ENCODE data around the gene FSTL1. TPM values are rescaled to one million over a fixed set of nuclear protein-coding genes. Genes with fewer than 3 reads are reported as not detected.

FSTL1 gene
- polyA plus RNA-seq, 1 of the 3 experiments (the other 2 are of a cell fraction), result 329 TPM

DNA sequence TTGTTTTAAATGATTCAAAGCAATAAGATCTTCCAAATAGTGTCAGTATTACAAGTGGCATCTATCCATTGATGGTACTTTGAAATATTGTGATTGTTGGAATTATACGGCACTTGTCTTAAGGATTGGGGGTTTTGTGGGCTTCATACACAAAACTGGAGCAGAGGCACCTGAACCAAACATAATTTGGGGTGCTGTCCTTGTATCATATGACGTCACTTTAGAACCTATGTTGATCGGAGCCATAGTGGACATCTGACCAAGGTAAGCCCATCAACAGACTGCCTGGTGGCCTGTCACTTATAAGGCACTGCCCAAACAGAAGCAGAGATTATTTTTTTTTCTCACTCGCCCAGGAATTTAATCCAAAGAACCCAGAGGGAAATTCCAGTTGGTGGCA is 98.8 kb downstream of the FSTL1 start:
- H3K27ac ChIP-seq (ENCODE audit: low read depth in 2 of 2, low read length in 1 of 2), result no peak overlapping the region
- DNase-seq, result no peak
- peaks cover 0 to under 1% of the 10 kb centered on the region in 2 experiments for H3K36me3 ChIP-seq (replicated peaks in 1 of 2; ENCODE audit: control insufficient read depth in 1 of 2, insufficient read depth in 2 of 2, low read length in 1 of 2)
- H3K4me1 ChIP-seq (ENCODE audit: control insufficient read depth in 1 of 2, insufficient read depth in 2 of 2, low read depth in 1 of 2, low read length in 1 of 2), result peaks cover 6 to 12% of the 10 kb centered on the region in 2 experiments; a peak in 3 of 4 replicates
- no peak overlapping the region for H3K4me3 ChIP-seq (ENCODE audit: low read depth in 2 of 2, low read length in 1 of 2)
- peaks cover 13% of the 10 kb centered on the region for H3F3A ChIP-seq (replicated peaks; ENCODE audit: insufficient read depth)
- peaks cover 8% of the 10 kb centered on the region for H4K20me1 ChIP-seq (ENCODE audit: insufficient read depth)
- no peak overlapping the region for H3K4me2 ChIP-seq
- ChIA-PET POLR2A (no interaction called here), CTCF (interaction anchor here (1.3 to 2.0 kb wide), 2 partner anchors 207 to 443 kb away, joined by 3 to 7 read pairs; no protein-coding TSS in a partner anchor)
- no peaks in the 10 kb centered on the region for H3K9me2 ChIP-seq
- H3K79me2 ChIP-seq (ENCODE audit: insufficient read depth), result peaks cover 19% of the 10 kb centered on the region
- TF ChIP-seq POLR2AphosphoS5 (IDR thresholded peaks at IDR 0.05; ENCODE audit: low read depth, low read length), result no peak
- no peak for TF ChIP-seq FOXM1 (IDR thresholded peaks at IDR 0.05; ENCODE audit: low read depth)
- TF ChIP-seq MXI1 (IDR thresholded peaks at IDR 0.05; ENCODE audit: low read depth, low read length), result no peak
- TF ChIP-seq FOSL2 (IDR thresholded peaks at IDR 0.05; ENCODE audit: borderline replicate concordance, low read depth), result no peak
- no peak for TF ChIP-seq YY1 (IDR thresholded peaks at IDR 0.05; ENCODE audit: low read depth)
- no peak for TF ChIP-seq CHD2 (IDR thresholded peaks at IDR 0.05; ENCODE audit: low read length, partially characterized antibody)
- TF ChIP-seq, protein P1, sequence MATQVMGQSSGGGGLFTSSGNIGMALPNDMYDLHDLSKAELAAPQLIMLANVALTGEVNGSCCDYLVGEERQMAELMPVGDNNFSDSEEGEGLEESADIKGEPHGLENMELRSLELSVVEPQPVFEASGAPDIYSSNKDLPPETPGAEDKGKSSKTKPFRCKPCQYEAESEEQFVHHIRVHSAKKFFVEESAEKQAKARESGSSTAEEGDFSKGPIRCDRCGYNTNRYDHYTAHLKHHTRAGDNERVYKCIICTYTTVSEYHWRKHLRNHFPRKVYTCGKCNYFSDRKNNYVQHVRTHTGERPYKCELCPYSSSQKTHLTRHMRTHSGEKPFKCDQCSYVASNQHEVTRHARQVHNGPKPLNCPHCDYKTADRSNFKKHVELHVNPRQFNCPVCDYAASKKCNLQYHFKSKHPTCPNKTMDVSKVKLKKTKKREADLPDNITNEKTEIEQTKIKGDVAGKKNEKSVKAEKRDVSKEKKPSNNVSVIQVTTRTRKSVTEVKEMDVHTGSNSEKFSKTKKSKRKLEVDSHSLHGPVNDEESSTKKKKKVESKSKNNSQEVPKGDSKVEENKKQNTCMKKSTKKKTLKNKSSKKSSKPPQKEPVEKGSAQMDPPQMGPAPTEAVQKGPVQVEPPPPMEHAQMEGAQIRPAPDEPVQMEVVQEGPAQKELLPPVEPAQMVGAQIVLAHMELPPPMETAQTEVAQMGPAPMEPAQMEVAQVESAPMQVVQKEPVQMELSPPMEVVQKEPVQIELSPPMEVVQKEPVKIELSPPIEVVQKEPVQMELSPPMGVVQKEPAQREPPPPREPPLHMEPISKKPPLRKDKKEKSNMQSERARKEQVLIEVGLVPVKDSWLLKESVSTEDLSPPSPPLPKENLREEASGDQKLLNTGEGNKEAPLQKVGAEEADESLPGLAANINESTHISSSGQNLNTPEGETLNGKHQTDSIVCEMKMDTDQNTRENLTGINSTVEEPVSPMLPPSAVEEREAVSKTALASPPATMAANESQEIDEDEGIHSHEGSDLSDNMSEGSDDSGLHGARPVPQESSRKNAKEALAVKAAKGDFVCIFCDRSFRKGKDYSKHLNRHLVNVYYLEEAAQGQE (IDR thresholded peaks at IDR 0.05; ENCODE audit: low read depth, low read length), result no peak
- TF ChIP-seq NRF1 (IDR thresholded peaks at IDR 0.05; ENCODE audit: low read depth, low read length), result no peak
- TF ChIP-seq RCOR1 (IDR thresholded peaks at IDR 0.05; ENCODE audit: low read length), result no peak
- TF ChIP-seq, protein P2, sequence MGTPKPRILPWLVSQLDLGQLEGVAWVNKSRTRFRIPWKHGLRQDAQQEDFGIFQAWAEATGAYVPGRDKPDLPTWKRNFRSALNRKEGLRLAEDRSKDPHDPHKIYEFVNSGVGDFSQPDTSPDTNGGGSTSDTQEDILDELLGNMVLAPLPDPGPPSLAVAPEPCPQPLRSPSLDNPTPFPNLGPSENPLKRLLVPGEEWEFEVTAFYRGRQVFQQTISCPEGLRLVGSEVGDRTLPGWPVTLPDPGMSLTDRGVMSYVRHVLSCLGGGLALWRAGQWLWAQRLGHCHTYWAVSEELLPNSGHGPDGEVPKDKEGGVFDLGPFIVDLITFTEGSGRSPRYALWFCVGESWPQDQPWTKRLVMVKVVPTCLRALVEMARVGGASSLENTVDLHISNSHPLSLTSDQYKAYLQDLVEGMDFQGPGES (IDR thresholded peaks at IDR 0.05; ENCODE audit: low read depth, low read length), result no peak
- TF ChIP-seq JUND (IDR thresholded peaks at IDR 0.05), result no peak
- TF ChIP-seq TAF1 (IDR thresholded peaks at IDR 0.05; ENCODE audit: borderline replicate concordance, low read depth, low read length), result no peak
- TF ChIP-seq, protein P3, sequence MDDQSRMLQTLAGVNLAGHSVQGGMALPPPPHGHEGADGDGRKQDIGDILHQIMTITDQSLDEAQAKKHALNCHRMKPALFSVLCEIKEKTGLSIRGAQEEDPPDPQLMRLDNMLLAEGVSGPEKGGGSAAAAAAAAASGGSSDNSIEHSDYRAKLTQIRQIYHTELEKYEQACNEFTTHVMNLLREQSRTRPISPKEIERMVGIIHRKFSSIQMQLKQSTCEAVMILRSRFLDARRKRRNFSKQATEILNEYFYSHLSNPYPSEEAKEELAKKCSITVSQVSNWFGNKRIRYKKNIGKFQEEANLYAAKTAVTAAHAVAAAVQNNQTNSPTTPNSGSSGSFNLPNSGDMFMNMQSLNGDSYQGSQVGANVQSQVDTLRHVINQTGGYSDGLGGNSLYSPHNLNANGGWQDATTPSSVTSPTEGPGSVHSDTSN (IDR thresholded peaks at IDR 0.05), result no peak
- no peak for TF ChIP-seq RFX5 (IDR thresholded peaks at IDR 0.05; ENCODE audit: low read length)
- TF ChIP-seq, protein P4, sequence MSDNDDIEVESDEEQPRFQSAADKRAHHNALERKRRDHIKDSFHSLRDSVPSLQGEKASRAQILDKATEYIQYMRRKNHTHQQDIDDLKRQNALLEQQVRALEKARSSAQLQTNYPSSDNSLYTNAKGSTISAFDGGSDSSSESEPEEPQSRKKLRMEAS (IDR thresholded peaks at IDR 0.05; ENCODE audit: low read depth), result no peak
- TF ChIP-seq EP300 (IDR thresholded peaks at IDR 0.05; ENCODE audit: borderline replicate concordance in 1 of 2, low read depth in 1 of 2, low read length in 1 of 2), result no peak
- no peak for TF ChIP-seq GABPA (IDR thresholded peaks at IDR 0.05; ENCODE audit: low read depth)
- TF ChIP-seq RAD21 (IDR thresholded peaks at IDR 0.05; ENCODE audit: low read length), result no peak
- H2AFZ ChIP-seq (ENCODE audit: low read depth), result no peak overlapping the region
- no peaks in the 10 kb centered on the region for H3K27me3 ChIP-seq (ENCODE audit: insufficient read depth)
- WGBS (ENCODE audit: low lambda C conversion rate), result 95% methylated on average over 4 of the region's 4 CpGs
- H3K9me3 ChIP-seq, result no peaks in the 10 kb centered on the region
- no peak overlapping the region for H3K9ac ChIP-seq

Measured in SK-N-SH (cell line).